Metanephros (tissue), 1 donor: ENCODE data around the gene MCMBP. TPM values are rescaled to one million over a fixed set of nuclear protein-coding genes. Genes with fewer than 3 reads are reported as not detected.

Experiments
- total RNA-seq: library from RNA; depleted of rRNA; stranded (reverse); fragments of >200 nt; gene quantifications from one replicate; pipeline ENCODE4 v1.2.3, GENCODE V29; 2014

The MCMBP gene, protein sequence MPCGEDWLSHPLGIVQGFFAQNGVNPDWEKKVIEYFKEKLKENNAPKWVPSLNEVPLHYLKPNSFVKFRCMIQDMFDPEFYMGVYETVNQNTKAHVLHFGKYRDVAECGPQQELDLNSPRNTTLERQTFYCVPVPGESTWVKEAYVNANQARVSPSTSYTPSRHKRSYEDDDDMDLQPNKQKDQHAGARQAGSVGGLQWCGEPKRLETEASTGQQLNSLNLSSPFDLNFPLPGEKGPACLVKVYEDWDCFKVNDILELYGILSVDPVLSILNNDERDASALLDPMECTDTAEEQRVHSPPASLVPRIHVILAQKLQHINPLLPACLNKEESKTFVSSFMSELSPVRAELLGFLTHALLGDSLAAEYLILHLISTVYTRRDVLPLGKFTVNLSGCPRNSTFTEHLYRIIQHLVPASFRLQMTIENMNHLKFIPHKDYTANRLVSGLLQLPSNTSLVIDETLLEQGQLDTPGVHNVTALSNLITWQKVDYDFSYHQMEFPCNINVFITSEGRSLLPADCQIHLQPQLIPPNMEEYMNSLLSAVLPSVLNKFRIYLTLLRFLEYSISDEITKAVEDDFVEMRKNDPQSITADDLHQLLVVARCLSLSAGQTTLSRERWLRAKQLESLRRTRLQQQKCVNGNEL
- 42.6 TPM for total RNA-seq

DNA sequence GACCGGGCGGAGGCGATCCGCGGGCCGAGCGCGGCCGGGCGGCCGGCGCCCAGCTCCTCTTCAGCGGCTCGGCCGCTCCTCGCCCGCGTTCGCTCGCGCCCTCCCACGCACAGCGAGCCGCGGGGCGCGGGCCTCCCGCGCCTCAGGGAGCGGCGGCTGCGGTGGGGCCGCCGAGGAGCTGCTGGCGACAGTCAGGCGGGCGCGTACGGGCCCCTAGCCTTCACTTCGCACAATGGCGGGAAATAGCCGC is at the start of gene MCMBP:
TSS of gene MCMBP (minus strand) at position 234 of the 250 bp plus-strand sequence. CDS start 259 bp downstream, outside the sequence.

DNA sequence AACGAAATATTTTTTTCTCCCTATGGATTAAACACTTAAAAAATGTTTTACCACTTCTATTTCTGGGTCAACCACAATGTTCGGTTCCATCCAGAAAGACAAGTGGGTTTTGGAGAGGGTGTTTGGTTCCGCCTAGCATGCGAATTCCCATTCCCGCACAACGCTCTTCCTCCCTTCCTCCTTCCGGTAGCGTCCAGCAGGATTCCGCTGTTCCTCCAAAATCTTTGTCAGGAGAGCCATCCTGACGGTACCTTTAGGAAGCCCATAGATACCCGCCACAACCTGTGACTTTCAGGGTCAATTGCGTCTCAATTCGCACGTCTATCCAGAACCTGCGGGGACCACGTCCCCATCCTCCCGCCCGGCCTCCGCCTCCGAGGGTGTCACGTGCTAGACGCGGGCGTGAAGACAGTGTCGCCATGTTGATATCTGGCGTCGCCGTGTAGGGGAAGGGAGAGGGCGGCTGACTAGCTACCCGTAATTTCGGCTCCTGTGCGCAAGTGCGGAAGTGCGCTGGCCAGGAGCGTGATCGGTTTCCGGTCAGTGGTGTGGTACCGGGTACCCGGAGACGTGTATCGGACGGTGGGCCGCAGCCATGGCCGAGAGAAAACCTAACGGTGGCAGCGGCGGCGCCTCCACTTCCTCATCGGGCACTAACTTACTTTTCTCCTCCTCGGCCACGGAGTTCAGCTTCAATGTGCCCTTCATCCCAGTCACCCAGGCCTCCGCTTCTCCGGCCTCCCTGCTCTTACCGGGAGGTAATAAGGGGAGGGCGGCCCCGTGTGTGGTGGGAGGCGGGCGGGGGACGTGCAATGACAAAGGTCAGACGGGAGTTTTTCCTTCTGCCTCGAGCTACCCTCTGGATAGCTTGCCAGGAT is 19.8 kb upstream of the MCMBP start, which contains the start of gene SEC23IP:
TSS of gene SEC23IP (plus strand) at position 543 of the 878 bp plus-strand sequence. CDS start at position 596, 53 bp downstream.

Other genes starting within 250 kb of the MCMBP start
- 24.5 TPM for gene BAG3, start 221.5 kb downstream of the MCMBP start, total RNA-seq
- 37.3 TPM for gene INPP5F, start 146.8 kb downstream of the MCMBP start, total RNA-seq
- gene SEC23IP, start 19.9 kb upstream of the MCMBP start, total RNA-seq: 24.8 TPM